AG04450 (cell line): ENCODE measurements around the gene NSD2. TPM values are rescaled to one million over a fixed set of nuclear protein-coding genes. Genes with fewer than 3 reads are reported as not detected.

Experiments used
- CTCF ChIA-PET: fragments of 300-600, 350-600 bp; formaldehyde crosslinking; extraction: SDS; loops from one replicate; lab custom pipeline; 2022; ENCODE audit warnings: antibody characterized with exemption, inconsistent platforms; lab: Charles Lee
- POLR2A ChIA-PET: fragments of 350-600 bp; formaldehyde crosslinking; extraction: SDS; loops from one replicate; lab custom pipeline; 2021; ENCODE audit warnings: antibody characterized with exemption, inconsistent platforms; lab: Yijun Ruan, JAX
- DNase-seq: peaks from one replicate; pipeline ENCODE4 v3.0.0-alpha.2; 2011; ENCODE audit warnings: low read depth, low spot score
- H3K27ac ChIP-seq: one replicate; pipeline ENCODE4 v1.5.1; 2012; ENCODE audit warnings: low read depth, low read length, control low read depth
- H3K27me3 ChIP-seq: one replicate; pipeline ENCODE4 v1.6.0; 2012; ENCODE audit warnings: low read length; ENCODE audit not compliant: control insufficient read depth, insufficient read depth
- H3K4me3 ChIP-seq: 2 replicates; pipeline ENCODE4 v1.5.1; 2011; ENCODE audit warnings: mild to moderate bottlenecking, low read depth, low read length, control low read depth
- H3K9me3 ChIP-seq: 2 replicates; pipeline ENCODE4 v1.5.1; 2012; ENCODE audit warnings: low read length; ENCODE audit not compliant: control insufficient read depth, insufficient read depth
- CTCF ChIP-seq: IDR thresholded peaks from 2 replicates; pipeline ENCODE4 v1.5.1; 2011; ENCODE audit warnings: low read depth, low read length, control low read depth, inconsistent platforms
- polyA plus RNA-seq: library from polyadenylated mRNA; depleted of rRNA; stranded (reverse); fragments of >200 nt; gene quantifications from 2 replicates; pipeline ENCODE4 v1.2.3, GENCODE V29; 2011

Gene NSD2
- polyA plus RNA-seq, 1 experiment: 26.4 TPM

- Histone ChIP-seq H3K27me3 (no peaks in the 10 kb centered on the region), H3K9me3 (no peaks in the 10 kb centered on the region), H3K4me3 (no peak overlapping the region), H3K27ac (no peak overlapping the region)
- TF ChIP-seq CTCF: no peak
- ChIA-PET CTCF (no interaction called here), POLR2A (no interaction called here)
- no peak for DNase-seq
These were observed 102.5 kb downstream of the NSD2 start for GRCh38 chr4:1973661-1974060.

- TF ChIP-seq CTCF: no peak
- ChIA-PET CTCF (no interaction called here), POLR2A (no interaction called here)
- H3K27ac ChIP-seq: no peak overlapping the region
- no peak overlapping the region for H3K4me3 ChIP-seq
- no peaks in the 10 kb centered on the region; the same call in 1 of the 2 replicates for H3K9me3 ChIP-seq
- no peak for DNase-seq
- H3K27me3 ChIP-seq: no peaks in the 10 kb centered on the region
These were observed 103.6 kb downstream of the NSD2 start for GRCh38 chr4:1974840-1975239.

- no peaks in the 10 kb centered on the region for H3K27me3 ChIP-seq
- DNase-seq: no peak
- no peak for TF ChIP-seq CTCF
- ChIA-PET POLR2A (no interaction called here), CTCF (no interaction called here)
- H3K9me3 ChIP-seq: no peaks in the 10 kb centered on the region; the same call in 1 of the 2 replicates
- H3K4me3 ChIP-seq: no peak overlapping the region
- H3K27ac ChIP-seq: no peak overlapping the region
These were observed 104.2 kb downstream of the NSD2 start for GRCh38 chr4:1975391-1975801.

DNA sequence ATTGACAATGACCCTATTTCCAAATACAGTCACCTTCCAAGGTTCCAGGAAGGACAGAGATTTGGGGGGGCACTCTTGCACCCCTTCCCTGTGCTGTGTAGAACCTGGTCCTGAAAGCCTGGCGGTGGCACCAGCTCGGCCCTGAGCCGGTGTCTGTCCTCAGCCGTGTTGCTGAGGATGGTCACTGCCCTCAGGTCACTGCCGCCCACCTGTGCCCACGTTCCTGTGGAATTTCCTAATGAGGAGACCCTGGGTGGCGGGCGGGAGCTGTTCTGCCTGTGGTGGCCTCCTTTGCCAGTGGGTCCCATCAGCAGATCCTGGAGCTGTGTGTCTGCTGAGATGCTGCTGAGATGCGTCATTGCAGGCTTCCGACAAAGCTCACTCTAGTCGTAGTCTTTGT, 104.7 kb downstream of the NSD2 start:
- no peak for TF ChIP-seq CTCF
- no peak overlapping the region for H3K4me3 ChIP-seq
- POLR2A ChIA-PET: no interaction called here
- no peak for DNase-seq
- no peaks in the 10 kb centered on the region for H3K27me3 ChIP-seq
- CTCF ChIA-PET: no interaction called here
- no peak overlapping the region for H3K27ac ChIP-seq
- no peaks in the 10 kb centered on the region; the same call in 1 of the 2 replicates for H3K9me3 ChIP-seq

GRCh38 chr4:1976416-1977352, 105.5 kb downstream of the NSD2 start:
- DNase-seq: no peak
- no peak for TF ChIP-seq CTCF
- CTCF ChIA-PET: no interaction called here
- Histone ChIP-seq H3K27ac (no peak overlapping the region), H3K27me3 (no peaks in the 10 kb centered on the region), H3K4me3 (no peak overlapping the region), H3K9me3 (no peaks in the 10 kb centered on the region; the same call in 1 of the 2 replicates)
- POLR2A ChIA-PET: no interaction called here
